Stimulated activated CD4-positive, alpha-beta T cell treated with anti-CD3 and anti-CD28 coated beads, Interleukin-4, amount 100 ng/mL, for 1 hour (primary cell): ENCODE data around the gene TMEM117.
"Not testable (repeated sequence)": the region's sequence is repeated elsewhere in the genome, so short reads cannot be mapped to it uniquely, and the experiment has no call there.

ENCODE experiments used
- DNase-seq: peaks from one replicate; pipeline ENCODE4 v3.0.0-alpha.2; 2020

The TMEM117 gene

DNA sequence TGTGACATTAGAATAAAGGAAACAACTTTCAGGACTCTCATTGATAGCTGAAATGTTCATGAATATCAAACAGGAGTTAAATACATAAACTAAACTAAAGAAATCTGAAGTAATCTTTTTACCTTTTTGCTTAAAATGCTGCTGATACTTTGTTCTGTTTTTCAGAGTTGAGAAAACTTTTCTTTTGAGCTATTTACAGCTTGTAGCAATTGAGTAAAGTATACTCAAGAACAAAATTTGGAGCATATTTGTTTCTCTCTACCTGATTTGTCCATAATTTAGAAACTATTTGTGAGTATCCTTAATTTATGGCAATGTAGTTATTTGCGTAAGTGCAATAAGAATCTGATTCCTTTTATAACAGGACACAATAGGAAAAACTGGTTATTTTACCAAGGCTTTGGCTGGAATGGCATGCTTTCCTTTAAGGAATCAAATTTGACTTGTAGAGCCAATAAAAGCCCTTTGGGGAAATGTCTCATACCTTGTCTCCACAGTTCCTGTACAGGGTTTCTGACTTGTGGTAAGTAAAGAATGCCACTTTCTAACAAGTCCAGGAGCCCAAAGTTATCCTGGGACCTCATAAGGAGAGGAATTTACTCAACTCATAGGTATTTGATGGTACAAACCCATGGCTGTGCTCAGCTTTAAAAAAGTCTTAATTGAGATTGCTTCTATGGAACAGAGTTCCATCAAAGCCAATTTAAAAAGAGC is 195.7 kb downstream of the TMEM117 start:
- no peak for DNase-seq

DNA sequence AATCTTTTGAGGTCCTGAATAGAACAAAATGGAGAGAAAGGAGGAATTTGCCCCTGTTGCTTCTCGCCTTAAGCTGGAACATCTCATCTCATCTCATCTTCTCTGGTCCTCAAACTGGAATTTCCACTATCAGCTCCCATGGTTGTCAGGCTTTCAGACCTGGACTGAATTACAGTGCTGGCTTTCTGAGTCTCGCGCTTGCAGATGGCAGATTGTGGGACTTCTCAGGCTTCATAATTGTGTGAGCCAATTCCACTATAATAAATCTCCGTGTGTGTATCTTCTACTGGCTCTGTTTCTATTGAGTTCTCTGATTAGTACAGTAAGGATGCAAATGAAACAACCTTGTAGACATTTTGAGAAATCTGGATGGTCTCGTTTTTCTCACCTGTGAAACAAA is 199.0 kb downstream of the TMEM117 start:
- no peak for DNase-seq

DNA sequence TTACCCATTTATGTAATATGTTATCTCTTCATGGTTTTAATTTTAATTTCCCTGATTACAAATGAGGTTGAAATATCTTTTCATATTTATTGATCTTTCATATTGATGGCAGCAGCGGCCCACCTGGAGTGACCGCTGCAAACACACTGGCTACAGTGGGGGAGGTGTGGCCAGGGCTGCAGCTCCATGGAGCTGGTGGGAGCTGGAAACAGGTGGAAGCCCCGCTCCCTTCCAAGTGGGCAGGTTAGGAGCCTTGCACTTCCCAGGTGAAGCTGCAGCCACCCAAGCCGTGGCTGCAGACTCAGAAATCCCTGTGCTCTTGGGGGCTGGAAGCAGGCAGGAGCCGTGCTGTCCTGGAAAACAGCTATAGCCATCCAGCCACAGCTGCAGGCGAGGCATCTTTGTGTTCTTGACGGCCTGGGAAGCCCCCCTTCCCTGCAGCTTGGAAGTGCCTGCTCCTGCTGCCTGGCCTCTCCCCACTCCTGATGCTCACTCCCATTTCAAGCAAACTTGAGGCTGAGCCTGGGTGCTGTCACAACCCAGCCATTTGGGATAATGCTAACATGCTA is 201.1 kb downstream of the TMEM117 start:
- DNase-seq, result no peak

DNA sequence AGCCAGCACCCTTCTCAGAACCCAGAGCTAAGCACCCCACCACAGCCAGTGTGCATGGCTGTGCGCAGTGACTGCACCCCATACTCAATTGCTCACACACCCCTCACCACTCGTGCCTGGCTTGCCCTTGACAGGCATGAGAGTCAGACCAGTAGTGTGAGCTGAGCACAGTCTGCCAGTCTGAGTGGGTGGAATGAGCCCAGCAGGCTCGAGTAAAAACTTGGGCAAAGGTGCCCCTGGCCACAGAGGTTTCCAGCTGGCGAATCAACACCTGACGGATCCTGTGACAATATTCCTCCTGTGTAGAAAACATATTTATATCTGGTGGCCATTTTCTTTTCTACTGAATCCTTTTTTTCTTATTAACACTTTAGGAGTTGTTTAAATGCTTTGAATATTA is 202.5 kb downstream of the TMEM117 start:
- DNase-seq, result no peak

DNA sequence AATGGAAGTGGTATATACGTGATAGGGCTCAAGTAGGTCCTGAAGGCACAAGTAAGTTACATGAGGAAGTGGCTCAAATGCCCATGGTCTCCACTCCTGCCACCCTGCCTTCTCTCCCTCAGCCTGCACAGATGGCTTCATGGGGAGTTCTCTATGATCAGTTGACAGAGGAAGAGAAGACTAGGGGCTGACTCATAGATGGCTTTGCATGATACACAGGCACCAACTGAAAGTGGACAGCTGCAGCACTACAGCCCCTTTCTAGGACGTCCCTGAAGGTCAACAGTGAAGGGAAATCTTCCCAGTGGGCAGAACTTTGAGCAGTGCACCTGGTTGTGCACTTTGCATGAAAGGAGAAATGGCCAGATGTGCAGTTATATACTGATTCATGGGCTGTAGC is 208.6 kb downstream of the TMEM117 start:
- not testable (repeated sequence) for DNase-seq

DNA sequence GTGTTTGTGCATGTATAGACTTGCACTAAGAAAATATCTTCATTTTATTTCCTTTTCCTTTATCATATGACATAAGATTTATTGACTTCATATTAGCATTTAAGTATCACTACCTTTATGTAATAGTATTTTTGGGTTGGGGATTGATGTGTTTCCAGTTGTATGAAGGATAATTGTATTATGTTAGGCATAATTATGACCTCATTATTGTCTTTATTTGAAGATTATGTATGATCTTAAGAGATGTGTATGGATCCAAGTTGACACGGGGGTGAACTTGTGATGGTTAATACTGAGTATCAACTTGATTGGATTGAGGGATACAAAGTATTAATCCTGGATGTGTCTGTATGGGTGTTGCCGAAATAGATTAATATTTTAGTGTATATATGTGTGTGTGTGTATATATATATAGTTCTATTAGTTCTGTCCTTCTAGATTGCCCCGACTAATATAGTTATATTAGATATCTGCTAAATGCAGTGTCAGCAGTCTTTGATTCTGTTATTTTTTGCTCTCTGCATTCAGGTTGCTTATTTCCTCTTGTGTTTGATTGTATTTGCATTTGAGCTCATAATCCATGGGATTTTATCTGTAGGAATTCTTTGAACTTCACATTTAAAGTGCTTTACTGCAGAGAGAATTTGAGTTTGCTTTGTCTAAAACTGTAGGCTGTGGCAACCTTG is 211.0 kb downstream of the TMEM117 start:
- no peak for DNase-seq

DNA sequence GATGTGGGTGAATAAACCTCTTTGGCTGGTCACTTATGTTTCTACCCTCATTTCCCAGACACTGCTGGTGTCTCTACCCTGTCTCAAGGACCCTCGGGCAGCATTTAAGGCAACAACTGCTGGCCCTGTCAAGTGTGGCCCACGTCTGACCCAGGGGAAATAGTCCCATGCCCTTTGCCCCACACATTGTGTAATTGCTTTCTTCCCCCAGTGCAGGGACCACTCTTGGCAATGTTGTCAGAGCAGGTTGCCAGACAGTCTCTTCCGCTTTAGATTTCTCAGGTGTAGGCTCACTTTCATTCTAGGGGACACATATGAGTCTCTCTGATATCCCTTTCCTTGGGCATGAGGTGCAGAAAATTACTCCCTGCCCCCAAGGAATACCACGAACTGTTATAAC is 216.7 kb downstream of the TMEM117 start:
- DNase-seq, result no peak

DNA sequence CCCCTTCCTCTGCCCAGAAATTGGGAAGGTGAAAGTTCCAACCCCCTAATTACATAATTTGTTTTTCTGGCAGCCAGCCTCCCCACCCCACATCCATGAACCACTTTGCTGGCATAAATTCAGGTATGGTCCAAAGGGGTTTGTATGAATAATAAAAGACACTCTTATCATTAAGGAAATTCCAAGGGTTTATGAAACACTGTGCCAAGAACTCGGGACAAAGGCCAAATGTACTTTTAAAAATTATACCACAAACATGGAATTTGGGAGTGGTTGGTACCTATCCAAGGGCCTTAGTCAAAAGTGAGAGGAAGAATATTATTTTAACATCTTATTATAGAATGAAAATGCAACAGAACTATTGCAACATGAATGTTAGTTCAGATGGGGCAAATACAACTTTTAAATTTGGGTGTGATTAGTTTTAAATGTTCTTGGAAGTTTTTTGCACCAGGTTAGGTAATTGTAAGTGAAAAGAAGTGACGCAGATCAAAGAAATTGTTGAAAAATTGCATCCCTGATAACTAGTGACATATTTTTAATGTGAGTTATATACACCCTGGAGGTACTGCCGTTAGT is 217.8 kb downstream of the TMEM117 start:
- DNase-seq, result no peak

DNA sequence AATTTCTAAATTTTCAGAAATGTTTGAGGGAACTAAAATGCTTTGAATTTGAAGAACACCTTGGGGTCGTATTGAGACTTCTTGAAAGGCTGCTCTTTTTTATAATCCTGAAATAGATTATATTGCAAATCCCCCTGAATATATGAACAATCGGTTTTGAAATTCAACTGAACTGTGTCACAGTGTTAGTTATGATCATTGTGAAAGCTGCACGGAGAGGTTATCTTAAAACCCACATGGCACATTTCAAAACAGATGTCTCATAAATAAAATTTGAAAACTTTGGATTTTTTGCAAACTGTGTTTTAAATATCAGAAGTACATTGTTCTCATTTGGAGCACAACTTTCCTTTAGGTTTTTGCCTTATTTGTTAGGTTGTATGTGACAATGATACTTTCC is 218.4 kb downstream of the TMEM117 start:
- DNase-seq, result no peak

DNA sequence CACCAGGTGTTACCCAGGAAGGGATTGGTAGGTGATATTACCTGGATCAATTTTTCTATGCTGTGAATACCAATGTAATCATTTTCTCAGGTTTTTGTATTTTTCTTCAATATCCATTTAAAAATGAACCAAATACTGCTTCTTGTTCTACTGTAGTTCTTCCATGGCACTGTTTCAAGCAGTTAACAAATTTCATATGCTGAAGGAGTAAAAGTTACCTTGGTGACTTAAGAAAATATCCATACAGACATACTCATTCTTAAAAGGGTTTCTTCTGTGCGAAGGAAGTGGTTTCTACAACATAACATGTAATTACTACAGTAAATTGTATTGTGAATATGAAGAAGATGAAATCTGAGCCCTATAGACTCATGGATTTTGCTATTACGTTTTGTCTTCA is 222.5 kb downstream of the TMEM117 start:
- no peak for DNase-seq

DNA sequence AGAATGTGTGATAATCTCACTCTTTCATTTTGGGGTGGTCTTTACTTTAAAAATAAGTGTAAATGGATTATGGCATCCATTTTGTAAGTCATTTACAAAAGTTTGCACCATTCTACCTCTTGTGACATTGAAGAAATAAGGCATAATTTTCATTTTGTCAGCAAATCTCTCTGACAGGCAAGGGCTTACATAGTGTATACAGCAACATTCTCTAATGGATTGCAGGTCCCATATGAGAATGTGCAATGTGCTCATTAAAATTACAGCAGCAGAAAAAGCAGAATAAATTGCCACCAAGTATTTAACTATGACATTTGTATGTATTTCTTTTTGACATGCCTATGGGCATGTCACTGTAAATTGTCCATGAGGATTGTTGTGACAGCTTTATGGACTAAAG is 223.6 kb downstream of the TMEM117 start:
- no peak for DNase-seq

DNA sequence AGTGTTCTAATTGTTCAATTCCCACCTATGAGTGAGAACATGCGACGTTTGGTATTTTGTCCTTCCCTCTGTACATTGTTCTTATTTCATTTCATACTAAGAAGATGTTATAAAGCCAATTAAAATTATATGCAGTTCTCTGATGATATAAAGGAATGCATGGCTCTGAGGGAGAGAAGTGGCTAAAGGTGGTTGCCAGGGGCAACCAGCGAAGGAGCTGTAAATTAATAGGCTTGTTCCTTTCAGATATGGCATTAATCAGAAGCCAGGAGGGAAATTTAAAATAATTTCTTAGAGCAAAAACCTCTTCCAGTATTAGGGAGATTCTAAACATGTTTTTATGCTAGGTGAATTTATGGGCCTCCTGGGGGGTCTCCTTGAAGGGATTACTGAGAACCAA is 227.8 kb downstream of the TMEM117 start:
- no peak for DNase-seq

DNA sequence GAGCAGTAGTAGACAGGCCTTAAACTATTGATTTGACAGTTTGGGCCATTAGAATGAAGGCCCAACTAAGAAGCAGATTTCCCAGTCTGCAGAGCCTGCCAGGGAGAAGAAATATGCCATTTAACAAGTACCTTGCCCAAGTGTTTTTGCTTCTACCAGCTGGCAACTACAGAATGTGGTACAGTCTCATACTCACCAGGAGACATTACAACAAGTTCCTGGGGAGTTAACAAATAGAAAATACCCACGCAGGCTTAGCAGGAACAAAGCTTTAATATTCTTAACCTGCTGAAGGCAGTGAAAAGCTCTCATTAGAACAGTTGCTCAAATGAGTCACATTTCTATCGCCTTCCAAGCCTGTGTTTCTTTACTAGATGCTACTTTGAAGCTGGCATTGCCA is 241.0 kb downstream of the TMEM117 start:
- DNase-seq, result no peak

DNA sequence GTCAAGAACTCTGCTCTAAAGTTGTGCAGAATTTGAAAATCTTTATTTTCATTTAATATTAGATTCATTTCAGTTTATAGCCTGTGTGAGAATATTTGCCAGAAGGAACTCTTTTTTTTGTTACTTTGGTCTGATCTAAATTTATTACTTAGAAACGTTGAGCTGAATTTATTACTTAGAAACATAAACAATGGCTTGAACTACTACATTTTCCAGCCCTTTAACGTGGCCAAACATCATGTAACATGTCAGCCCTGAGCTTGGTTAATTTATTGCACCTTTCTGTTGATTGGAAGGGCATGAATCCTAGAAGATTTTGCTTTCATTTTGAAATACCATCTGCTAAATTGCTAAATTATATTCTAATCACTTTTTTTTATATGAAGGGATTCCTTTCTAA is 241.4 kb downstream of the TMEM117 start:
- no peak for DNase-seq

DNA sequence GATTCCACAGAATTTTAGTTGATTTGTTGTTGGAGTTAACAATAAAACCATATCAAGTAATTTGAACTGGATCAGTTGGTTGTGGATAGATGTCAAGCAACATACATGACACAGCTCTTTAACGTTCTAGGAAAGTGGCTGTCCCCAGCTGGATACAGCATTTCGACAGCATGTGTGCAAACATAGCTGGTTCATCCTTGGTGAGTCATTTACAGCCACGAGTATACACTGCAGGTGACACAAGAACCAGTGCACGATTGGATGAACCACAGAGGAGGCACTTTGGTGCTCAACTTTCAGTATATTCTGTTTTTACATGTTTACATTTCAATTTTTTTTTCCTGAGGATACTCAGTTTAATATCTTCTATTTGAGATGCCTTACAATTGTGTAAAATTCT is 242.4 kb downstream of the TMEM117 start:
- no peak for DNase-seq

DNA sequence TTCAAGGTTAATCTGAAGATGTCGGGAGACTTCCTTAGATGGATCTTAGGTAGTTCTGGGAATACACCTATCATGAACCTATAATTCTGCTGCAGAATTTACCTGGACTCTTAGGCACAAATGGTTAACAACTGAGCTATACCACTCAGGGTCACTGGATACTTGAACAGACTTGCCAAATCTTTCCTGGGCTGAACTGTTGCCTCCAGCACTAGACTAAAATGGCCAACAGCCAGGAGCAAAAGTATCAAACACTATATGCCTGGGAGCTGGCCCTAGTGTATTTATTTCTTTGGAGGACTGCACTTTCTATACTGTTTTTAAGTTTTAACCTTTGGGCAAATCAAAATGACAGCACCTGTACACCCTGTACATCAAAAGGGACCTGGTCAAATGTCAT is 252.8 kb downstream of the TMEM117 start:
- DNase-seq, result no peak

DNA sequence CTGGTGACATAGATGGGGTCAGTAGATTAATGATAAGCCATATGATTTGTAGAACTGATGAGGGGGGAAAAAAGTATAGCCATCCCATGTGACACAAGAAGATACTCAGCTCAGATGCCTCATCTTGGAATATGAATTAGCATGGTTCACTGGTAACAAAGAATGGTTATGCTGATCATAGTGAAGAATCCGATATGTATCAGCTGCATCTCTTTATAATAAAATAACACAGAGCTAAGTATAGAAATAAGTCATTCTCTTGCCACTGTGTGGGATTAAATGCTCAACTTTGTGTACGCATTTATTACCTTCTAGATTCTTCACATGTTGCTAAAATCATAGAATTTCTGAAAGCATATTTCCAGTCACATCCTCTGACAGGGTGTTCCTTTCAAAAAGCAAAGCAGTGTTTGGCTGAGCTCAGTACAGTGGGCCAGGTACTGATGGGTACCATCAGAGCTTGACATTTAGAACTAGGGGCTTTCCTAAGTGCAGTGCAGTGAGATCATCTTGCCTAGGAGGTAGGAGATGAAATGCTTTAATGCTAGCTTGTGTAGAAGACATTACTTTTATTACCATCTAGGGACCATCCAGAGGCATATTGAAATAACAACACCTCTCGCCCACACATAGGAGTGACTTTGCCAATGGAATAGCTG is 256.2 kb downstream of the TMEM117 start:
- DNase-seq, result no peak

DNA sequence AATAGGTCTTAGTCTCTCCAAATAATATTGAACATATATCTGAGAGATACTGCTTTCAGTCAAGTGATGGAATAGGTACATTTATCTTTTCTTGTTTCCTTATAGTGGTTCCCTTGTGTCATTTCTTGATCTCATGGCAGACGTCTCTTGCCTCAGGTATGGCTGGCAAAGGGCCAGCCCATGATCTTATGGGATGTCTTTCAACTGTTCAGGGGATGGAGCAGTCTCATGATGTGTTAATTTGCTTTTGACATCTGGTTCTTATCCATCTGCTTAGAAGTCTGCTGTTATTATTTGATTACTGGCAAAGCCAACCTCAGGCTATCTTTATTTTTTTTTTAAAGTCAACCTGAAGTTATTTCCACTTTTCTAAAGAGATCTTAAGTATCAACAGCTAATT is 262.9 kb downstream of the TMEM117 start:
- DNase-seq, result no peak

DNA sequence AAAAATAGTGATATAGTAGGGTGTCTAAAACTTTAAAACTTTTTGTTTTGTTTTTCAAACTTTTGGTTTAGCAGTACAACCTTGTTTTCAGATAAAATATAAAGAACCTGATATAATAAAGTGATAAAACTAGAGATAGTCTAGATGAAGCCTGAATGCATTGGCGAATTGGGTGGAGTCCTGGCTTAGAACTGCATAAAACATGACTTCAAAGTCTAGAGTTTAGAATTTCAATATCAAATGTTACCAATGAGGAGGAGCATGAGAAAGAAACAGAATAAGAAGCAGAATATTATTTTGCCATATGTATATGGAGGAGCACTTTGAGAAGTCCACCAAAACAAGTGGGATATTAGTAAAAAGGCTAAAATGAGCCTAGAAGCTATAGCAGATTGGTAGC is 263.6 kb downstream of the TMEM117 start:
- DNase-seq, result no peak

DNA sequence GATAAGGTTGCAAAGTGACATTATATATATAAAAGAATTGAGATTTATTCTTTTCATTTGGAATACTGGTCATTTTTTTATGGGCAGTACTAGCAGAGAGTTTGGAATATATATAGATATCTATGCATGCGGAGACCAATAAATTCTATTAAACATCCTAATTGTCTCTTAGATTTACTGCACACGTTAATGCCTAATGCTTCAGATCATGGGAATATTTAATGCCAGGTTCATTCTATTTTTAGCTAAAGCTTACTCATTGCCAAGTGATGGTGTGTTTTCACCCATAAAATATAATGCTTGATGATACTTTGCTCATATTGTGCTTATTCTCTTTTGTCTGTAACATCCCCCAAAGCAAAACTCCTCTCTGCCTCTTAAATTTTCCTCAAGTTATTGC is 264.4 kb downstream of the TMEM117 start:
- DNase-seq, result no peak

DNA sequence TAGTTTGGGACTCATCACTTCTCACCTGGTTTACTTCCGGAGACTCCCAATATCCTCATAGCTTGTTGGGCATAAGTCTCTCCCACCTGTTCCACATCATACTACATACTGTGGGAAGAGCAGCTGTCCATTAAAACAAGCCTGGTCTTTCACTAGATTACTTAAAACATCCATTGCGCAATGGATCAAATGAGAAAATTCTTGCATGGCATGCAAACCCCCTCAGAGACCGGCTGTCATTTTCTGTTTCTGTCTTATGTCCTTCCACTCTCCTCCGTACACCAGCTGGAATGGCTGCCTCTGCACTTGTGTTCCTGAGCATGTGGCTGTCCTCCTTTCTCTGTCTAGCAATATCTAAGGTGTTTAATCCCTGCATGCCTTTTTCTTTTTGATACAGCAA is 265.6 kb downstream of the TMEM117 start:
- DNase-seq, result no peak

DNA sequence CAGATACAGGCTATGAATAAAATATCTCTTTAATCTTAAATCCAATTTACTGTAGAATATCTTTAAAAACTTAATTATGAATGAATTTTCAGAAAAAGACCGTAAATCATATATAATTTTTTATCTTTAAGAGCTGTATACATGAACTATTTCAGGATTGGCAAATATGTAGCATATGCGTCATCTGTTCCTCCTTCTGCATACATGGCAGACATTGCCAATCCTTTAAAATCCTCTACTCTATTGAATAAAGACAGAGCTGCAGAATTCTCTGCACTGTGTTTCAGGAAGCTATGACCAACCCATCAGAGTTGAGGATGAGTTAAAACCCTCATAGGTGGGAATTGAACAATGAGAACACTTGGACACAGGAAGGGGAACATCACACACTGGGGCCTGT is 279.0 kb downstream of the TMEM117 start:
- no peak for DNase-seq

DNA sequence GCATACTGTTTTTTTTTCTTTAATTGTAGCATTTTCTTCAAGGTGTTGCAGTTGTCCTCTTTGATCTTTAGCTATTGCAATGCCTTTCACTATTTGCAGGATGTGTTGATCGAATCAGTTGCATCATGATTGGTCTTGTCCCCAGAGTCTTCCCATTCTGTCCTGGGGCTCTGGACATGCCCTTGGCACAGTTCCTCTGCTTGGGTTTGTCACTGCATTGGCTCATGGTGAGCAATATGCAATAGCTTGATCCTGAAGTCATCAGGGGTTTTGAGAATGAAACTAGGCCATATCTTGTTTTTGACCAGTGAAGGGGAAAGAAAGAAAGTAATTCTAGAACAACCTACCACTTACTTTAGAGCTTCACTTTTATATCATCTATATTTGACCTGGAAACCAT is 281.5 kb downstream of the TMEM117 start:
- DNase-seq, result no peak

DNA sequence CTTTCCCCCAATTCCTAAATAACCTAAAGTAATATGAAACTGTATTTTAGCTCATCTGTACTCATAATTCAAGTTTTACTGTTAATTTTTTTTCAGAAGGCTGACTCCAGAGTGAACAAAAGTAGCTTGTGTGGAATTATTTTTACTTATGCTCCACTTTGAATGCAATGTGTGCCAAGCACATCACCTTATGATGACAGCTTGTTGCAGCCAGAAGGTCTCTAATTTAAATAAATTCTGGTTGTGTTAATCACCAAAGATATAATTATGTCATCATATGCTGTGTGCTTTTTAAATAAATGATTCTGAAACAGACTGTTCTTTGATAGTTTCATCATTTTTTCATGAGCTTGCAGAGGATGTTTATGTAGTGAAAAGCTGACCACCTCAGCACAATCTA is 283.1 kb downstream of the TMEM117 start:
- no peak for DNase-seq
